ENCODE results near the gene XXYLT1.

Gene XXYLT1

GRCh38 chr3:195087328-195087727 lies 183.6 kb downstream of the XXYLT1 start:
- no peak for DNase-seq

- DNase-seq, result no peak
Observed at GRCh38 chr3:195086885-195087284, 184.1 kb downstream of the XXYLT1 start.

- no peak for DNase-seq
Observed at GRCh38 chr3:195086341-195086740, 184.6 kb downstream of the XXYLT1 start.

GRCh38 chr3:195085356-195086130 lies 185.4 kb downstream of the XXYLT1 start:
- DNase-seq, result no peak

- no peak for DNase-seq
Observed at GRCh38 chr3:195084746-195085145, 186.2 kb downstream of the XXYLT1 start.

- DNase-seq, result no peak
Observed at GRCh38 chr3:195083659-195084058, 187.3 kb downstream of the XXYLT1 start.

- DNase-seq, result no peak
Observed at GRCh38 chr3:195082811-195083210, 188.1 kb downstream of the XXYLT1 start.

GRCh38 chr3:195081242-195081963 lies 189.6 kb downstream of the XXYLT1 start:
- no peak for DNase-seq

GRCh38 chr3:195080571-195081151 lies 190.3 kb downstream of the XXYLT1 start:
- DNase-seq, result no peak

- no peak for DNase-seq
Observed at GRCh38 chr3:195080125-195080524, 190.8 kb downstream of the XXYLT1 start.

- no peak for DNase-seq
Observed at GRCh38 chr3:195079636-195080035, 191.3 kb downstream of the XXYLT1 start.

GRCh38 chr3:195078891-195079440 lies 192.0 kb downstream of the XXYLT1 start:
- DNase-seq, result no peak

- DNase-seq, result no peak
Observed at GRCh38 chr3:195077611-195078540, 193.1 kb downstream of the XXYLT1 start.

GRCh38 chr3:195076981-195077610 lies 193.9 kb downstream of the XXYLT1 start:
- DNase-seq, result no peak

- DNase-seq, result no peak
Observed at GRCh38 chr3:195075941-195076875, 194.8 kb downstream of the XXYLT1 start.

GRCh38 chr3:195075199-195075940 lies 195.6 kb downstream of the XXYLT1 start:
- no peak for DNase-seq

- DNase-seq, result no peak
Observed at GRCh38 chr3:195073866-195074860, 196.8 kb downstream of the XXYLT1 start.

- DNase-seq, result no peak
Observed at GRCh38 chr3:195072916-195073564, 197.9 kb downstream of the XXYLT1 start.
